ENCODE results near the gene CDC25B. TPM values are rescaled to one million over a fixed set of nuclear protein-coding genes. Genes with fewer than 3 reads are reported as not detected.

CDC25B gene
- total and polyA plus RNA-seq, 2 of the 8 experiments (the other 6 are each of a cell fraction or from before 2014, with no cell fraction given) = 21.7 to 31.2 TPM

- Histone ChIP-seq H4K8ac (ENCODE audit: extremely low read depth, insufficient read depth, low read length) (no peak overlapping the region), H2BK15ac (ENCODE audit: low read length) (no peak overlapping the region), H4K91ac (replicated peaks; ENCODE audit: insufficient read length, low read length) (no peak overlapping the region), H3K56ac (replicated peaks; ENCODE audit: insufficient read length, low read depth, low read length) (no peak overlapping the region), H2BK120ac (replicated peaks; ENCODE audit: low read depth, low read length) (no peak overlapping the region), H3K4me1 (replicated peaks in 1 of 4; ENCODE audit: control insufficient read depth in 3 of 4, insufficient read depth in 4 of 4, low read length in 3 of 4) (peaks cover 0 to 11% (median 8%) of the 10 kb centered on the region in 4 experiments; a peak in 6 of 7 replicates), H2BK5ac (ENCODE audit: low read depth, low read length) (no peak overlapping the region), H2AK5ac (ENCODE audit: low read depth, low read length) (no peak overlapping the region), H3K4me3 (ENCODE audit: extremely low read depth in 1 of 4, insufficient read depth in 2 of 4, low read depth in 3 of 4, low read length in 4 of 4) (no peak overlapping the region), H3K14ac (ENCODE audit: insufficient read length) (no peak overlapping the region), H3K36me3 (ENCODE audit: control insufficient read depth in 2 of 4, insufficient read depth in 4 of 4, low read length in 3 of 4) (no peaks in the 10 kb centered on the region), H3K27me3 (replicated peaks in 1 of 4; ENCODE audit: control insufficient read depth in 3 of 4, extremely low read depth in 1 of 4, insufficient read depth in 3 of 4, low read length in 3 of 4) (peaks cover 0 to 30% (median 26%) of the 10 kb centered on the region in 4 experiments; a peak in 6 of 7 replicates), H3K9me3 (ENCODE audit: insufficient read depth in 2 of 2, low read depth in 1 of 2, low read length in 1 of 2) (no peaks in the 10 kb centered on the region; a peak in 1 of 4 replicates), H3K4ac (replicated peaks; ENCODE audit: insufficient read length, low read depth, low read length) (no peak overlapping the region), H3K4me2 (ENCODE audit: insufficient read depth in 1 of 2, low read depth in 2 of 2, low read length in 2 of 2) (no peak overlapping the region), H3K9ac (replicated peaks in 1 of 4; ENCODE audit: extremely low read depth in 1 of 4, low read depth in 3 of 4, low read length in 3 of 4) (no peak overlapping the region), H3K23me2 (ENCODE audit: low read depth, low read length) (peaks cover 14% of the 10 kb centered on the region; the same call in 1 of the 2 replicates), H3K27ac (ENCODE audit: low read depth, low read length) (no peak overlapping the region), H3K23ac (ENCODE audit: insufficient read length) (no peak overlapping the region), H3K18ac (ENCODE audit: extremely low read depth, low read length) (no peak overlapping the region), H2BK20ac (ENCODE audit: low read length) (no peak overlapping the region), H4K20me1 (replicated peaks in 1 of 2; ENCODE audit: control insufficient read depth in 1 of 2, insufficient read depth in 2 of 2, low read length in 2 of 2) (no peaks in the 10 kb centered on the region), H2AFZ (ENCODE audit: low read length) (no peak overlapping the region), H4K5ac (ENCODE audit: insufficient read length, low read depth, low read length) (no peak overlapping the region), H2BK12ac (ENCODE audit: low read depth, low read length) (no peak overlapping the region), H3K79me1 (ENCODE audit: low read depth, low read length) (no peaks in the 10 kb centered on the region), H3K79me2 (ENCODE audit: control insufficient read depth in 1 of 2, insufficient read depth in 2 of 2, low read length in 2 of 2) (no peaks in the 10 kb centered on the region)
- 88% methylated on average over 4 of the region's 4 CpGs; no CpG with 5 or more reads in 1 of the 2 experiments for WGBS, 2 experiments (ENCODE audit: extremely low coverage in 1 of 2, insufficient coverage in 1 of 2, insufficient read length in 1 of 2, insufficient replicate concordance in 2 of 2, low coverage in 1 of 2, low lambda C conversion rate in 2 of 2, missing lambda C conversion rate in 1 of 2)
- ChIA-PET CTCF (ENCODE audit: partially characterized antibody) (interaction anchor here (0.7 to 1.4 kb wide), 3 partner anchors 21 to 1096 kb away, joined by 3 to 4 read pairs (median 4); no protein-coding TSS in a partner anchor), POLR2A (ENCODE audit: partially characterized antibody) (no interaction called here)
- FAIRE-seq (no peak), DNase-seq (ENCODE audit: low read depth in 1 of 2, low spot score in 2 of 2) (no peak)
- TF ChIP-seq CREB1 (IDR thresholded peaks at IDR 0.05) = no peak
- no peak for TF ChIP-seq SP2 (IDR thresholded peaks at IDR 0.05; ENCODE audit: low read length)
Observed at GRCh38 chr20:3775457-3776108, 20.5 kb upstream of the CDC25B start.

Measured in H1 (cell line).